Loucy (cell line): ENCODE measurements around the gene PCDHB16.
"Not testable (repeated sequence)": the region's sequence is repeated elsewhere in the genome, so short reads cannot be mapped to it uniquely, and the experiment has no call there.

Experiments
- EZH2phosphoT487 ChIP-seq: fragments of 200-600 bp; IDR thresholded peaks from 2 replicates; pipeline ENCODE4 v1.6.1; 2018; ENCODE audit warnings: antibody characterized with exemption, mild to moderate bottlenecking, moderate library complexity, borderline replicate concordance
- TF ChIP-seq, protein P1 (sequence below): fragments of 200-600 bp; sonication (generic); conservative IDR thresholded peaks from 2 replicates; pipeline ENCODE4 v1.5.1; 2014; ENCODE audit warnings: mild to moderate bottlenecking, antibody characterized with exemption, low read length

DNA sequence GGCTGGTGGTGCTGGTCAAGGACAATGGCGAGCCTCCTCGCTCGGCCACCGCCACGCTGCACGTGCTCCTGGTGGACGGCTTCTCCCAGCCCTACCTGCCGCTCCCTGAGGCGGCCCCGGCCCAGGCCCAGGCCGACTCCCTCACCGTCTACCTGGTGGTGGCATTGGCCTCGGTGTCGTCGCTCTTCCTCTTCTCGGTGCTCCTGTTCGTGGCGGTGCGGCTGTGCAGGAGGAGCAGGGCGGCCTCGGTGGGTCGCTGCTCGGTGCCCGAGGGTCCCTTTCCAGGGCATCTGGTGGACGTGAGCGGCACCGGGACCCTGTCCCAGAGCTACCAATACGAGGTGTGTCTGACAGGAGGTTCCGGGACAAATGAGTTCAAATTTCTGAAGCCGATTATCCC, 43.2 kb downstream of the PCDHB16 start:
- TF ChIP-seq, protein P1, sequence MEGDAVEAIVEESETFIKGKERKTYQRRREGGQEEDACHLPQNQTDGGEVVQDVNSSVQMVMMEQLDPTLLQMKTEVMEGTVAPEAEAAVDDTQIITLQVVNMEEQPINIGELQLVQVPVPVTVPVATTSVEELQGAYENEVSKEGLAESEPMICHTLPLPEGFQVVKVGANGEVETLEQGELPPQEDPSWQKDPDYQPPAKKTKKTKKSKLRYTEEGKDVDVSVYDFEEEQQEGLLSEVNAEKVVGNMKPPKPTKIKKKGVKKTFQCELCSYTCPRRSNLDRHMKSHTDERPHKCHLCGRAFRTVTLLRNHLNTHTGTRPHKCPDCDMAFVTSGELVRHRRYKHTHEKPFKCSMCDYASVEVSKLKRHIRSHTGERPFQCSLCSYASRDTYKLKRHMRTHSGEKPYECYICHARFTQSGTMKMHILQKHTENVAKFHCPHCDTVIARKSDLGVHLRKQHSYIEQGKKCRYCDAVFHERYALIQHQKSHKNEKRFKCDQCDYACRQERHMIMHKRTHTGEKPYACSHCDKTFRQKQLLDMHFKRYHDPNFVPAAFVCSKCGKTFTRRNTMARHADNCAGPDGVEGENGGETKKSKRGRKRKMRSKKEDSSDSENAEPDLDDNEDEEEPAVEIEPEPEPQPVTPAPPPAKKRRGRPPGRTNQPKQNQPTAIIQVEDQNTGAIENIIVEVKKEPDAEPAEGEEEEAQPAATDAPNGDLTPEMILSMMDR = not testable (repeated sequence)
- not testable (repeated sequence) for TF ChIP-seq EZH2phosphoT487
